GM19035 (cell line): ENCODE data around the gene TPRN.
"Not testable (repeated sequence)": the region's sequence is repeated elsewhere in the genome, so short reads cannot be mapped to it uniquely, and the experiment has no call there.

Source experiments
- ATAC-seq: cut with Tn5 transposase; IDR thresholded peaks from one replicate; pipeline ENCODE4 v1.9.1; 2021; ENCODE audit not compliant: unreplicated experiment

The TPRN gene, protein sequence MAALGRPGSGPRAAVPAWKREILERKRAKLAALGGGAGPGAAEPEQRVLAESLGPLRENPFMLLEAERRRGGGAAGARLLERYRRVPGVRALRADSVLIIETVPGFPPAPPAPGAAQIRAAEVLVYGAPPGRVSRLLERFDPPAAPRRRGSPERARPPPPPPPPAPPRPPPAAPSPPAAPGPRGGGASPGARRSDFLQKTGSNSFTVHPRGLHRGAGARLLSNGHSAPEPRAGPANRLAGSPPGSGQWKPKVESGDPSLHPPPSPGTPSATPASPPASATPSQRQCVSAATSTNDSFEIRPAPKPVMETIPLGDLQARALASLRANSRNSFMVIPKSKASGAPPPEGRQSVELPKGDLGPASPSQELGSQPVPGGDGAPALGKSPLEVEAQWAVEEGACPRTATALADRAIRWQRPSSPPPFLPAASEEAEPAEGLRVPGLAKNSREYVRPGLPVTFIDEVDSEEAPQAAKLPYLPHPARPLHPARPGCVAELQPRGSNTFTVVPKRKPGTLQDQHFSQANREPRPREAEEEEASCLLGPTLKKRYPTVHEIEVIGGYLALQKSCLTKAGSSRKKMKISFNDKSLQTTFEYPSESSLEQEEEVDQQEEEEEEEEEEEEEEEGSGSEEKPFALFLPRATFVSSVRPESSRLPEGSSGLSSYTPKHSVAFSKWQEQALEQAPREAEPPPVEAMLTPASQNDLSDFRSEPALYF

DNA sequence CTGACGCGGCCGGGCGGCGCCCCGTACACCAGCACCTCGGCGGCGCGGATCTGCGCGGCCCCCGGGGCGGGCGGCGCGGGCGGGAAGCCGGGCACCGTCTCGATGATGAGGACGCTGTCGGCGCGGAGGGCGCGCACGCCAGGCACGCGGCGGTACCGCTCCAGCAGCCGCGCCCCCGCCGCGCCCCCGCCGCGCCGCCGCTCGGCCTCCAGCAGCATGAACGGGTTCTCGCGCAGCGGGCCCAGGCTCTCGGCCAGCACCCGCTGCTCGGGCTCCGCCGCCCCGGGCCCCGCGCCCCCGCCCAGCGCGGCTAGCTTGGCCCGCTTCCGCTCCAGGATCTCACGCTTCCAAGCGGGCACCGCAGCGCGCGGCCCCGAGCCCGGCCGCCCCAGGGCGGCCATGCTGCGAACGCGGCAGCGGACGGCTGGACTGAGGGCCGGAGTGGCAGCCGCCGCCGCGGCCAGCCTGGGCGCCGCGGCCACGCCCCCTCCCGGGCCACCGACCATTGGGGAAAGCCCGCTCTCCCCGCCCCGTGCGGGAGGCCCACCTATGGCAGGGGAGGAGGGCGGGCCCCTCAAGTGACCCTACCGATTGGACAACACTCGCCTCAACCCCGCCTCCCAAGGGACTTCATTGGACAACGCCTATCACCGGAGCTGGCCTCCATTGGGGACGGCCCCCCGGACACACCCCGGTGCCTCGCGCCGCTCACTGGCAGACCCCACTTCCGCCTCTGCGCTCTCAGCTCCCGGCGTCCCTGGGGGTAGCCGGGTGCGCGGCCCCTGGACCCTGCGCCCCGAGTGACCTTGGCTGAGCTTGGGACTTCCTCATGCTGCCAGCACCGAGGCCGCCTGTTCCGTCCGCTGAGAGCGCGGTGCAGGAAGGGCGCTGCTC is at the start of gene TPRN:
TSS of gene TPRN (minus strand) at position 431 of the 894 bp plus-strand sequence. CDS start at position 401, 30 bp downstream.
- ATAC-seq: peak; percentile 82

DNA sequence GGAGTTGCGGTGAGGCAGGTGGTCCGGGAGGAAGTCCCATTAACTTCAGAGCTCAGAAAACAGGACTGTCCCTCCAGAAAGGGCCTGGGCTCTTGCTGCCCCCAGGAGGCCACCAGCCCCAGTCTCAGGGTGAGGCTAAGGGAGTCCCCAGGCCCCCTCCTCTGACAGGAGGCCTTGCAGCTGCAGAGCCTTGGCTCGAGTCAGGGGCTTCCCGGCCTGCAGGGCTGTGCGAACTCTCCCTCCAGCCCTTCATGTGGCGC is 47.3 kb upstream of the TPRN start:
- ATAC-seq: no peak

DNA sequence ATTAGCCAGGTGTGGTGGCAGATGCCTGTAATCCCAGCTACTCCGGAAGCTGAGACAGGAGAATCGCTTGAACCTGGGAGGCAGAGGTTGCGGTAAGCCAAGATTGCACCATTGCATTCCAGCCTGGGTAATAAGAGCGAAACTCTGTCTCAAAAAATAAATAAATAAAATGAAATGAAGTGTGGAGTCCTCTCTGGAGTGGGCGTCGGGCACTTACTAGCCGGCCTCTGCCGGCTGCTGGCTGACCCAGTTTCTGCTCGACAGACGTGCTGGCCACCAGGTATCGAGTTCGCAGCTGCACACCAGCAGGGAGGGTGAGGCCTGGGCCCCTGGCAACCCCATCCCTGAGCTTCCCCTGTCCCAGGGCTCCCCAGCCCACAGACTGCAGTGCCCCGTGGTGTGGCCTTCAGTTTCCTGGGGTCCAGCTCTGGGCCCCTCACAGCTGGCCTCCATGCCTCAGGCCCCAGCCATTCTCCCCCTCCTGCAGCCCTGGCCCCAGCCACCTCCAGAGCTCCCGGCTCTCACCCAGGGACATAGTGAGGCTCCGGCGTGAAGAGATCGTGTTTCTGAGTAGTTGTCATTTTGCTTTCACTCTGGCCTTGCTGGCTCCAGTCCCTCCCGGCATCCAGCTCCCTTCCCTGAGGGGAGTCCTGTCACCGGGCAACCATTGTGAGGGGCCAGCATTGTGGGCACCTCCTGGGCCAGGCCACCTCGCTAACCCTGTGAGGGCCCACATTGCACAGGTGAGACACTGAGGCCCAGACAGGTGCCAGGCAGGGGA is 46.8 kb upstream of the TPRN start:
- no peak for ATAC-seq

DNA sequence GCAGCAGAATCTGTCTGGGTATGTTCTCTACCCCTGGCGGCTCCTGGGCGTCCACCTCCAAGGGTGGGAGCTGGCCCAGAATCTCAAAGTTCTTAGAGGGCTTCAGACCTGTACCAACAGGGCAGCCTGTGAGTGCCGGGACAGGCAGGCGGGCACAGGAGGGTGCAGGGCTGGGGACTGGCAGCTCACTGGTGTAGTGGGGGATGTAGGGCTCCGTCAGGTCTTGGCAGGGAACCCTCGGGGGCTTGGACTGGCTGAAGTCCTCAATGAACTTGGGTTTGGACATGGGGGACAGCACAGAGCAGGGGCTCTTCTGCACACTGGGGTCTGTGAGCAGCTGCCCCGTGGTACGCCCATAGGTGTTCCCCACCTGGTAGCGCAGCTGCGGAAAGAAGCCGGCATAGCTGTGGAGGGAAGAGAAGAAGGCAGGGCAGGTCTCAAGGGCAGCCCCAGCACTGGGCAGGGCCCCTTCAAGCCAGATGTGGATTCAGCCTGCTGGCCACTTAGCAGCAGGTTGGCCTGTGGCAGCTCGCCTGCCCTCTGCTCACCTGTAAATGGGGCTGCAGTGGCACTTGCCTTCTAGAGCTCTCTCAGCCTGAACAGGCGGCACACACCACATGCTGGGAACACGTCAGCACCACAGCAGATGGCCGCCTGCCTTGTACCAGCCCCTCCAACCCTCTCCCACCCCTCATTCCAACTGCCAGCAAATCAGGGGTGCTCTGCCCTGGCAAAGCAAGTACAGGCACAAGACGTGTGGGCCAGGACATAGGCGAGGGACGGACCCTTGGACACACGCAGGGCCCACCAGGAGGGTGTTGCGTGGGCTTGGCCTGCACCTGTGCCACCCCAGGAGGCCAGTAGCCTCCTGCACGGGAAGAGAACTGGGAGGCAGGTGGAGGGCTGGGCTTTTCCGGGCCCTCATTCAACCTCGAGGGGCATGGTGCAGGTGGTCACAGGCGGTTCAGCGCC is 45.2 kb upstream of the TPRN start:
- no peak for ATAC-seq

DNA sequence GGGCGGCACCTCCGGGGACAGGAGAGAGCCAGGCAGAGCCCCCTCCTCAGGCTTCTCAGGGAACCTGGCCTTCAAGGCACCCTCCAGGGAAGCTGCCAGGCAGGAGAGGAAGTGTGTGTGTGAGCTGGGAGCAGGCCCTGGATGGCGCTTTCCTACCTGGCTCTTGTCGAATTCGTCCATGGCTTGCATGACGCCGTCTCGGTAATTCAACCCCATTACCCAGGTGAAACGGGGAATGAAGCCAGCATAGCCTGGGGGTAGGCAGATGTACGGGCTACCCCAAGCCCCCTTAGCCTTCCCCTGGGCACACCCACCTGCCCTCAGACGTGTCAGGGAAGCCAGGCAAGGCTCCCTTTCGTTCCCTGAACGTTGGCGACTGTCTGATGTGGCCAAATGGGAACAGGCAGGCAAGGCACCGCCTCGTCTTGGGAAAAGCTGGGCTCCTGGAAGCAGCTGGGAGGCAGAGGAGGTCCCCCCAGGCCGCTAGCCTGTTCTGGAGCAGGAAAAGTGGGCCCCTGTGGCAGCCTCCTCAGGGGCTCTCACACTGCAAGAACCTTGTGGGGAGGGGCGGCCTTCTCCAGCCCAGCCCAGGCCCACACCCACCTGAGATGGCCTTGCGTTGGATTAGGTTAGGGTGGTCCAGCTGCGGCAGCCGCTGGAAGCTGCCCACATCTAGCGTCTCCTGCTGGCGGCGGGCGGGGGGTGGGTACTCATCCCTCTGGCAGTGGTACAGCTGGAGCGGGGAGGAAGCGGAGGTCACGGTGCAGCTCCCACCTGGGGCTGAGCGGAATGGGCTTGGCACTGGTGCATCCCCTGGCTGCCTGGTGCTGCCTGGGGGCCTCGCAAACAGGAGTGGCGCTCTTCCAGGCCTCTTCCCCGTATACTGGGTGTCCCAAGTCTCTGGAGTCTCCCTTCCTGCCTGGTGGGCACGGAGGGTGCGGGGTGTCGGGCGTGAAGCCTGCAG is 44.2 kb upstream of the TPRN start:
- no peak for ATAC-seq

DNA sequence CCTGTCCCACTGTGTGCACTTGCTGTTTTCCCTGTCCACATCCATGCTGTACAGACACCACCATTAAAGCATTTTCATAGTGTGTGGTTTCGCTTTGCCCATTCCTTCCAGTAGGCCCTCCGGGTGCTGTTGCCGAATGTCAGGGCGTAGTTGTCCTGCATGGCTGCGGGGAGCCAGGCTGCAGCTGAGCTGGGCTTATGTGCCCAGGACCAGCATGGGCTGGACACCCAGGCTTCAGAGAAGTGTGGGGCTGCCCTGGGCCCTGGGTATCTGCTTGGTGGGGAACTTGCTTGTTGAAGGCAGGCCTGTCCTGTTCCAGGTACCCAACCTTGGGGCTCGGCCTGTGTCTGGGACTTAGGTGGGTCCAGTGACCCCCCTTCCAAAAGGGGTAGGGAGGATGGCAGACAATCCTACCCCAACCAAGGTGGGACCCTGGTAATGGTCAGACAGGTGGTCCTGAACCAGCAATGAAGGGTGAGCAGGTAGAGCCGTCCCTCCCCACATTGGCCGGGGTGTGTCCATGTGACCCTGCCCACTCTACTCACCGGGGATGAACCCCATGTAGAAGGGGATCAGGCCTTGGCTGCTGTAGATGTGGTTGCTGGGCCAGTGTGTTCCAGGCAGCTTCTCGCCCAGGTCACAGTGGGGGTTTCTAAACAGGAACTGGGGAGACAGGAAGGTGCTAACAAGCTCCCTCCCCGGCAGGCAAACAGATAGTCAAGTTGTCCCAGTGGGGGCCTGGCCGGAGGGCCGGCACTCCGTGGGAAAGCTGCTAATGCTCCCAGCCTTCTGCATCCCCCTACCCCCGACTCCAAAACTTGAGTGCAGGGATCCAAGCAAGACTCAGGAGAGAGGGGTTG is 43.3 kb upstream of the TPRN start:
- no peak for ATAC-seq

DNA sequence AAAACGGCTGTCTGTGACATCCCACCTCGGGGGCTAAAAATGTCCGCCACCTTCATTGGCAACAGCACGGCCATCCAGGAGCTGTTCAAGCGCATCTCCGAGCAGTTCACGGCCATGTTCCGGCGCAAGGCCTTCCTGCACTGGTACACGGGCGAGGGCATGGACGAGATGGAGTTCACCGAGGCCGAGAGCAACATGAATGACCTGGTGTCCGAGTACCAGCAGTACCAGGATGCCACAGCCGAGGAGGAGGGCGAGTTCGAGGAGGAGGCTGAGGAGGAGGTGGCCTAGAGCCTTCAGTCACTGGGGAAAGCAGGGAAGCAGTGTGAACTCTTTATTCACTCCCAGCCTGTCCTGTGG is 42.7 kb upstream of the TPRN start:
- not testable (repeated sequence) for ATAC-seq

DNA sequence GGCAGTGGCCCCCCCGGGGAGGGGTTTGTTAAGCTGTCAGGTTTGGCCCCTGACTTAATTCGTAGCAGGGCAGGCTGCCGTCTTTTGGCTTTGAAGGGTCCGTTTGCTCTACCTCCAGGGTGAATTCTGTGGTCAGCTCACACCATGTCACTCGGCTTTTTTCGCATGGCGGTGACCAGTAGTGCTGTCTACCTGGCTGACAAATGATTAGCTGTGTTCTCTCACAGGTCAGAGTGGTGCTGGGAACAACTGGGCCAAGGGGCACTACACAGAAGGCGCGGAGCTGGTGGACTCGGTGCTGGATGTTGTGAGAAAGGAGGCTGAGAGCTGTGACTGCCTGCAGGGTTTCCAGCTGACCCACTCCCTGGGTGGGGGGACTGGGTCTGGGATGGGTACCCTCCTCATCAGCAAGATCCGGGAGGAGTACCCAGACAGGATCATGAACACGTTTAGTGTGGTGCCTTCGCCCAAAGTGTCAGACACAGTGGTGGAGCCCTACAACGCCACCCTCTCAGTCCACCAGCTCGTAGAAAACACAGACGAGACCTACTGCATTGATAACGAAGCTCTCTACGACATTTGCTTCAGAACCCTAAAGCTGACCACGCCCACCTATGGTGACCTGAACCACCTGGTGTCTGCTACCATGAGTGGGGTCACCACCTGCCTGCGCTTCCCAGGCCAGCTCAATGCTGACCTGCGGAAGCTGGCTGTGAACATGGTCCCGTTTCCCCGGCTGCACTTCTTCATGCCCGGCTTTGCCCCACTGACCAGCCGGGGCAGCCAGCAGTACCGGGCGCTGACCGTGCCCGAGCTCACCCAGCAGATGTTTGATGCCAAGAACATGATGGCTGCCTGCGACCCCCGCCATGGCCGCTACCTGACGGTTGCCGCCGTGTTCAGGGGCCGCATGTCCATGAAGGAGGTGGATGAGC is 42.0 kb upstream of the TPRN start:
- ATAC-seq: no peak

DNA sequence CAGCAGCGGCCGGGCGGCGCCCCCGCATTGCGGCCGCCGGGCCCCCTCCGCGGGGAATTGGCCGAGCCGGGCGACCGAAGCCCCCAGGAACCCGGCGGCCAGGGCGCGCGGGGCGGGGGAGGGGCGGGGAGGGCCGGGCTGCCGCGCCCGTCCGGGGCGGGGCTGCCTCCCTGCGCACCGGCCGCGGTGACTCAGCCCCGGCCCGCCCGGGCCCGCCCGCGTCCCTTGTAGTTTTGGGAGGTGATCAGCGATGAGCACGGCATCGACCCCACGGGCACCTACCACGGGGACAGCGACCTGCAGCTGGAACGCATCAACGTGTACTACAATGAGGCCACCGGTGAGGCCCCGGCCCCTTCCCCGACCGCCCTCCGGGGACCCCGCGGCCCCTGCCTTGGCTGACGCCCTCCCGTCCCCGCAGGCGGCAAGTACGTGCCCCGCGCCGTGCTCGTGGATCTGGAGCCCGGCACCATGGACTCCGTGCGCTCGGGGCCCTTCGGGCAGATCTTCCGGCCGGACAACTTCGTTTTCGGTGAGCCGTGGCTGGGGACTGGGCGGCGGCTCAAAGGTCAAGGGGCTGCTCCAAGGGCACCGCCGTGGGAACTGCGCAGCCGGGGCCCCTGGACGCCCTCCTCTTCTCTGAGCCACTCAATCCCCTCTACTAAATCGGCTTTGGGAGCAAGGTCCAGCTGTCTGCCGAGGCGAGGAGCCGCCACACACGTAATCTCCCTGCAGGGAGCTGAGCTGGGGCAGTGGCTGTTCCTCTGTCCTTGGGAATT is 41.1 kb upstream of the TPRN start:
- ATAC-seq: no peak

DNA sequence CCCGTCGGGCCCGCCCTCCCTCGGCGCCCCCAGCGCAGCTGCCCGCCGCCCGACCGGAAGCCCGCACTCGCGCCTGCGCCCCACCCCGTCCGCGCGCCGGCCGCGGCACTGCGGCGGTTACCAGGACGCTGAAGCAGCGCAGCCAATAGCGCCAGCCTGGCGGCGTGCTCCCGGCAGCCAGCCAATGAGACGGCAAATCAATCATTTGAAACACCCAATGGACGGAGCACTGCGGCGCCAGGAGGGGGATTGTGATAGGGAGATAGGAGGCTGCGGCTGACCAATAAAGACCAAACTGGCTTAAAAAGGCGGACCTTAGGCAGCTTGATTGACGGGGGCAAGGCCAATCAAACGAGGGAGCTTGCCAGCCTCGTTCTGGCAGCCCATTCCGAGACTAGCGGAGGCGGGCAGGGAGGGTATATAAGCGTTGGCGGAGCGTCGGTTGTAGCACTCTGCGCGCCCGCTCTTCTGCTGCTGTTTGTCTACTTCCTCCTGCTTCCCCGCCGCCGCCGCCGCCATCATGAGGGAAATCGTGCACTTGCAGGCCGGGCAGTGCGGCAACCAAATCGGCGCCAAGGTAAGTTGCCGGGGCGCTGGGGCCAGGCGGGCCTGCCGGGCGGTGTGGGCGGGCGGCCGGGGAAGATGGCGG is 40.4 kb upstream of the TPRN start, which contains the start of gene TUBB4B:
TSS of gene TUBB4B (plus strand) at position 447 of the 649 bp plus-strand sequence. CDS start at position 521, 74 bp downstream.
- ATAC-seq: peak; percentile 70

DNA sequence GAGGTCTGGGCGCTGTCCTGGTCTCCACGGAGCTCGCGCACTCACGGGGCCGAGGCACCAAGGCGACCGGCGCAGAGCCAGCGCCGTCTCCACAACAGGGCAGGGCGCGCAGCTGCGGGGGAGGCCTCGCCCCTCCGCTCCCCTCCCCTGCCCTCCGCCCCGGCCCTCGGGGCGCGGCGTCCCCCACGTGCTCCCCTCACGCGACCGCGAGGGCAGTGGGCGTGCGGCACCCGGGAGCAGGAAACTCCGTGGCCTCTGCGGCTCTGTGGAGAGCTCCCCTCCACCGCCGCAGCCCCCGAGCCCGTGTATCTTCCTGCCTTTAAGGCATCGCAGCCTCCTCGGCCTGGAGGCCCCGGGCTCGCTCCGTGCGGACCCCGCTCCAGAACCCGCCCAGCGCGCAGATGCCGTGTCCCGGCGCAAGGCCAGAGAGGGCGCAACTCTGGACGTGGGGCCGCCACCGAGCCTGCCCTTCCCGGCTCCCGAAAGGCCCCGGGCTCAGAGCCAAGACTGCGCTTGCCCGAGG is 39.8 kb upstream of the TPRN start:
- peak; percentile 15 for ATAC-seq

DNA sequence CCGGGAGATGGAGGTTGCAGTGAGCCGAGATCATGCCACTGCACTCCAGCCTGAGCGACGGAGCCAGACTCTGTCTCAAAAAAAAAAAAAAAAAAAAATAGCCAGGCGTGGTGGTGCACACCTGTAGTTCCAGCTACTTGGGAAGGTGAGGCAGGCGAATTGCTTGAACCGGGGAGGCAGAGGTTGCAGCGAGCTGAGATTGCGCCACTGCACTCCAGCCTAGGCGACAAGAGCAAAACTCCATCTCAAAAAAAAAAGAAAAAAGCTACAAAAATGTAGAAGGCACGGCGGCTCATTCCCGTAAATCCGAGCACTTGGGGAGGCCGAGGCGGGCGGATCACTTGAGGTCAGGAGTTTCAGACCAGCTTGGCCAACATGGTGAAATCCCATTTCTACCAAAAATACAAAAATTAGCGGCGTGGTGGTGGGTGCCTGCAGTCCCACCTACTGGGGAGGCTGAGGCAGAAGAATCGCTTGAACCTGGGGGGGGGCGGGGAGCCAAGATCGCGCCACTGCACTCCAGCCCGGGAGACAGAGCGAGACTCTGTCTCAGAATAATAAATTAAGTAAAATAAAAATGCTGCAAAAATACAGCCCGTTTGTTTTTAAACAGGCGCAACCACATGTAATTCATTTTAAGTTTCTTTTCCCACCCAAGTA is 39.1 kb upstream of the TPRN start:
- not testable (repeated sequence) for ATAC-seq

DNA sequence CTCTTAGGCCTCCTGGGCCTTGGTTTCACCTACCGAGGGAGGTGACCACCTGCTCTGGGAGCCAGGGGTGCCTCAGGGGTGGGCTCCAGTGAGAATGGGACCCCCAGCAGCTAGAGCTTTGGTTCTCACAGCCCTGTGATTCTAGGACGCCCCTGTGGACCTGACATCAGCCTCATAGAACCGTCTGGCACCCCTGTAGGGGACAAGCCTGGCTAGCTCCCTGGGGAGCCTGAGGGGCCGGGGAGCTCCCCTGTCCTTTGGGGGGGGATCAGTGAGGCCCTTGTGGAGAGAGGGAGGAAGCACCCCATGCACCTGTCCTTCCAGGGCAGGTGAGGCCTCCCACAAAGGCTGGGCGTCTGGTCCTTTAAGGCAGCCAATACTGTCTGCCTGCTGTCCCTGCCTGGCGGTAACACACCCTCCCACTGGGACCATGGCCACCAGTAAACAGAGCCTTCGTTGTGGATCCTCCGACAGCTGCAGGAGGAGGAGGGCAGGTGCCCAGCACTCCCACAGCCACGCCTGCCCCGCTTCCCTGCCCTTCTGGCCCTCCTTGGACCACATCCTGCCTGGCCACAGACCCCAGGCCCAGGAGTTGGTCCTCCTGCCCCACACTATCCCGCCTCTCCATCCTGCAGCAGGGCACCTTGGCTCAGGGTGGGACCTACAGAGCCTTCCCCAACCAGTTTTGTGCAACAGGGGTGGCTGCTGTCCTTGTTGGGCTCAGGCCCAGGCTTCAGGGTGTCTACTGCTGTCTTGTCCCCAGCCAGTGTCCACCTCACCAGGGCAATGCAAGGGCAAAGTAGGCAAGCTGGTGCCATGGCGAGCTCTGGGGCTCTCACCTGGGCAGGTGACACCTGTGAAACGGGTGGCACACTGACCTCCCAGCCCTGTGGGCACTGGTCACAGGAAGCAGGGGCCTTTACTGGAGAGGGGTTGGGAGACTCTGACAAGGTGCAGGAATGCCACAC is 37.5 kb upstream of the TPRN start:
- no peak for ATAC-seq
